Mucosa of descending colon (tissue), 3 donors: ENCODE results near the gene CD300LF. TPM values are rescaled to one million over a fixed set of nuclear protein-coding genes. Genes with fewer than 3 reads are reported as not detected.

ENCODE experiments used
- ATAC-seq: fragments of 200-7000 bp; cut with Tn5 transposase; one replicate; pipeline ENCODE4 v1.9.1; 2020; ENCODE audit warnings: mild to moderate bottlenecking, moderate library complexity
- DNase-seq, 3 donors: peaks; one replicate each; pipeline ENCODE4 v3.0.0-alpha.2; 2020
- H3K36me3 ChIP-seq: fragments of 200-600 bp; one replicate; pipeline ENCODE4 v1.8.0; 2021; ENCODE audit warnings: low read depth, mild to moderate bottlenecking
- H3K4me1 ChIP-seq: fragments of 200-600 bp; one replicate; pipeline ENCODE4 v1.8.0; 2021; ENCODE audit warnings: low read depth, mild to moderate bottlenecking
- H3K4me3 ChIP-seq: fragments of 200-600 bp; one replicate; pipeline ENCODE4 v1.8.0; 2021; ENCODE audit warnings: mild to moderate bottlenecking
- H3K9me3 ChIP-seq: fragments of 200-600 bp; one replicate; pipeline ENCODE4 v1.8.0; 2021; ENCODE audit warnings: mild to moderate bottlenecking
- CTCF ChIP-seq: fragments of 200-600 bp; IDR thresholded peaks from one replicate; pipeline ENCODE4 v1.8.0; 2022; ENCODE audit warnings: antibody characterized with exemption, mild to moderate bottlenecking
- intact Hi-C, 2 donors: fragments of 100-400 bp; cut with DNase I in 1 of 2; cut with micrococcal nuclease in 1 of 2; formaldehyde crosslinking; loops; one replicate each; pipeline versions ENCODE4 v1.11.0 to v1.11.1; 2022; cut with DNase I, micrococcal nuclease
- total RNA-seq, 3 donors: library from RNA; stranded (reverse); fragmentation: NEBNext Ultra II Directional in 2 of 3; extraction: Animal tissue kit (Norgen Biotek cat#: 25700) in 2 of 3; gene quantifications; one replicate each; pipeline versions ENCODE4 v1.2.1 to v1.2.4, GENCODE V29; 2021 to 2023
- donor health status: DM: no; HTN: no; CAD: no; lungs with moderate emphysema.
- donor health status: DM: no; HTN: no; CAD: no.
- donor health status: DM: no; HTN: yes; CAD: no.

Gene CD300LF
- total RNA-seq, 3 donors from 2014 or later: 2.0 TPM

DNA sequence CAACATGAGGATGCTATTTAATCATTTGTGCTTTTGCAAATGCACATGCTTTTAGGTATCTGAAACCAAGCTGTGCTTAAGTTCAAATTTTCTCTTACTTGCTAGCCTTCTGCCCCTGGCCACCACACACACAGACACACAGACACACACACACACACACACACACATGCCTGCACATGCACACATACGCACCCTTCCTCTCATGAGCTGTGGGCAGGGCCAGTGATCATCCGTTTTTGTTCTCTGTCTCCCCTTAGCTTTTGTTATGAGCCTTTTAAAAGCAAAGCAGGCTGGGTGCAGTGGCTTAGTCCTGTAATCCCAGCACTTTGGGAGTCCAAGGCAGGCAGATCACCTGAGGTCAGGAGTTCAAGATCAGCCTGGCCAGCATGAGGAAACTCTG, 34.2 kb downstream of the CD300LF start:
- no peak for TF ChIP-seq CTCF
- H3K4me1 ChIP-seq: no peaks in the 10 kb centered on the region
- intact Hi-C loops: no loop called here
- H3K9me3 ChIP-seq: no peaks in the 10 kb centered on the region
- ATAC-seq: no peak
- H3K36me3 ChIP-seq: no peaks in the 10 kb centered on the region
- DNase-seq: no peak
- no peak overlapping the region for H3K4me3 ChIP-seq

GRCh38 chr17:74677558-74678466, 34.9 kb downstream of the CD300LF start:
- Histone ChIP-seq H3K9me3 (no peaks in the 10 kb centered on the region), H3K4me1 (no peaks in the 10 kb centered on the region), H3K4me3 (no peak overlapping the region), H3K36me3 (no peaks in the 10 kb centered on the region)
- intact Hi-C loops: no loop called here
- no peak for TF ChIP-seq CTCF
- ATAC-seq (peak; percentile 76), DNase-seq (peak in 1 of 3 donors; percentile 15)

- intact Hi-C loops: no loop called here
These were observed 41.5 kb downstream of the CD300LF start for GRCh38 chr17:74671031-74671771.

GRCh38 chr17:74670329-74670728, 42.4 kb downstream of the CD300LF start:
- intact Hi-C loops: no loop called here
- no peaks in the 10 kb centered on the region for H3K36me3 ChIP-seq
- no peaks in the 10 kb centered on the region for H3K4me1 ChIP-seq
- no peak for ATAC-seq
- H3K4me3 ChIP-seq: no peak overlapping the region
- TF ChIP-seq CTCF: no peak
- no peak for DNase-seq
- peaks cover 5% of the 10 kb centered on the region for H3K9me3 ChIP-seq

More at GRCh38 chr17:74671031-74671771, 41.5 kb downstream of the CD300LF start:
- DNase-seq (peak; percentile 65 to 84 (median 81)), ATAC-seq (peak; percentile 86)
- Histone ChIP-seq H3K36me3 (no peaks in the 10 kb centered on the region), H3K4me1 (no peaks in the 10 kb centered on the region), H3K9me3 (peaks cover 5% of the 10 kb centered on the region), H3K4me3 (no peak overlapping the region)
- no peak for TF ChIP-seq CTCF

DNA sequence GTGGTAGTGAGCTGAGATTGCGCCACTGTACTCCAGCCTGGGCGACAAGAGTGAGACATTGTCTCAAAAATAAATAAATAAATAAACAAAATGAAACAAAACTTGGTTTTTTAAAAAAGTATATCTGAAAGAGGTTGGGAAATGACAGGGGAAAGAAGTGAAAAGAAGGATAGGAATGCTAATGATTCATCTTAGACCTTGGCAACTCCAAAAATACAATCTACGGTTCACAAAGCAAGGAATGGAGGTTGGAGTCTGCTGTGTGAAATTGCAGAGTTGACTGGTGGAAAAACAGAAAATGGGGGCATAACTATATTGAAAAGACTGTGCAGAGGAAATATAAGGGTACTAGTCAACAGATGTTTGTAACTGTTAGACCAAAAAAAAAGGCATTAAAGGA, 49.2 kb downstream of the CD300LF start:
- no peak for DNase-seq
- no peaks in the 10 kb centered on the region for H3K36me3 ChIP-seq
- H3K4me3 ChIP-seq: no peak overlapping the region
- intact Hi-C loops: no loop called here
- ATAC-seq: no peak
- no peaks in the 10 kb centered on the region for H3K9me3 ChIP-seq
- H3K4me1 ChIP-seq: peaks cover 3% of the 10 kb centered on the region
- no peak for TF ChIP-seq CTCF
